Natural killer cell (primary cell): ENCODE data around the gene RNF220. TPM values are rescaled to one million over a fixed set of nuclear protein-coding genes. Genes with fewer than 3 reads are reported as not detected.

Experiments used
- ATAC-seq, 3 donors: fragments of 150-1000 bp in 2 of 3; fragments of 200-7000 bp in 1 of 3; cut with Tn5 transposase; 1 replicate in 1 of 3; 2 replicates in 2 of 3; pipeline ENCODE4 v1.10.0; 2021; ENCODE audit warnings: mild to moderate bottlenecking in 2 of 3, moderate library complexity in 2 of 3
- DNase-seq, 2 donors: peaks; one replicate each; pipeline versions ENCODE4 v3.0.0 to v3.0.0-alpha.2; 2013 to 2021; ENCODE audit warnings: mixed read lengths in 1 of 2
- H3K27ac ChIP-seq: one replicate; pipeline ENCODE4 v1.5.1; 2013; ENCODE audit warnings: mild to moderate bottlenecking, low read length
- H3K27me3 ChIP-seq: one replicate; pipeline ENCODE4 v1.6.1; 2013; ENCODE audit warnings: low read length; ENCODE audit not compliant: control insufficient read depth, insufficient read depth
- H3K36me3 ChIP-seq: one replicate; pipeline ENCODE4 v1.6.1; 2013; ENCODE audit warnings: low read length; ENCODE audit not compliant: control insufficient read depth, insufficient read depth
- H3K4me1 ChIP-seq: one replicate; pipeline ENCODE4 v1.6.1; 2013; ENCODE audit warnings: low read length; ENCODE audit not compliant: control insufficient read depth, insufficient read depth
- H3K4me3 ChIP-seq: one replicate; pipeline ENCODE4 v1.5.1; 2013; ENCODE audit warnings: low read length
- H3K9me3 ChIP-seq: one replicate; pipeline ENCODE4 v1.6.1; 2013; ENCODE audit warnings: low read length; ENCODE audit not compliant: control insufficient read depth, insufficient read depth
- H3K27ac Mint-ChIP-seq, 2 donors: one replicate each; pipeline ENCODE4 v1.8.0; 2022; ENCODE audit warnings: mild to moderate bottlenecking in 2 of 2, mixed read lengths in 2 of 2, moderate library complexity in 1 of 2
- H3K27me3 Mint-ChIP-seq, 2 donors: one replicate each; pipeline ENCODE4 v1.8.0; 2022; ENCODE audit warnings: low read depth in 2 of 2, mixed read lengths in 2 of 2
- H3K36me3 Mint-ChIP-seq: one replicate; pipeline ENCODE4 v1.8.0; 2022; ENCODE audit warnings: mixed read lengths
- H3K4me1 Mint-ChIP-seq, 2 donors: one replicate each; pipeline ENCODE4 v1.8.0; 2022; ENCODE audit warnings: mixed read lengths in 2 of 2
- H3K4me3 Mint-ChIP-seq: one replicate; pipeline ENCODE4 v1.8.0; 2022; ENCODE audit warnings: mild to moderate bottlenecking, moderate library complexity, mixed read lengths
- H3K9me3 Mint-ChIP-seq, 2 donors: one replicate each; pipeline ENCODE4 v1.8.0; 2022; ENCODE audit warnings: mixed read lengths in 2 of 2
- WGBS: methylation state at CpG from one replicate; pipeline ENCODE4 v1.1.7; 2013; ENCODE audit warnings: missing lambda C conversion rate; ENCODE audit not compliant: insufficient coverage; 5-methylcytosine and 5-hydroxymethylcytosine counted together
- intact Hi-C: fragments of 100-400 bp; cut with micrococcal nuclease; formaldehyde crosslinking; loops from one replicate; pipeline ENCODE4 v1.14.2; 2022
- total RNA-seq, 4 donors: library from RNA; stranded (reverse); fragments of 120-200 nt in 1 of 4; gene quantifications; one replicate each; pipeline versions ENCODE4 v1.2.3 to v1.2.4, GENCODE V29; 2013 to 2022
- TF ChIP-seq, protein P1 (sequence below): fragments of 200-600 bp; IDR thresholded peaks from one replicate; pipeline ENCODE4 v1.8.0; 2022; ENCODE audit warnings: antibody characterized with exemption

The RNF220 gene
- total RNA-seq, 3 donors from 2014 or later (not counting 1 experiment from before 2014, with no cell fraction given), result 88.5 to 107 (median 105) TPM

DNA sequence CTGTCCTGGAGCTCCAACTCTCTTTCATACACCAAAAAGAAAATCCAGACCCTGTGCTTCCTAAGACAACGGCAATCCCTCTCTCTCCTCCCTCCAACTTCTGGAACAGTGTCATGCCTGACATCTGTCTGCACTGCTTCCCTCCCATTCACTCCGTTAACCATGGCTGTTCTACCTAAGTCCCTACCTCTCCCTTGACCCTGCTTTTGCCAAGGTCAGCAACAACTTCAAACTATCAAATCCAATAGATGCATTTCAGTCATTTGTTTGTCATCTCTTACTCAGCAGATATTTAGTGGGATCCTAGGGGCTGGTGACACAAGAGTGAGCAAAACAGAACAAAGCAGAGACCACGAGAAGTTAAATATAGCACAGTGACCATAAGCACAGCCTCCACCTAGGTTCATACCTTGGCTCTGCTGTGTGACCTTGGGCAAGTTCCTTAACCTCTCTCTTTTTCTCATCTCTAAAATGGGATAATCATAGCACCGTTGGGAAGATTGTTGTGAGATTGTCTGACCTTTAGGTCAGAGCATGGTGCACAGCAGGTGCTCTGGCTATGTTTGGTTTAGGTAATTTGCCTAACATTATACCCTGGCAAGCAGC, 180.4 kb downstream of the RNF220 start:
- no peaks in the 10 kb centered on the region for H3K27me3 Mint-ChIP-seq
- no peaks in the 10 kb centered on the region for H3K9me3 Mint-ChIP-seq
- Histone ChIP-seq H3K27me3 (no peaks in the 10 kb centered on the region), H3K4me3 (no peak overlapping the region), H3K9me3 (no peaks in the 10 kb centered on the region), H3K4me1 (no peaks in the 10 kb centered on the region), H3K27ac (no peak overlapping the region), H3K36me3 (no peaks in the 10 kb centered on the region)
- no peak overlapping the region for H3K4me3 Mint-ChIP-seq
- H3K4me1 Mint-ChIP-seq, result no peaks in the 10 kb centered on the region
- H3K27ac Mint-ChIP-seq, result no peak overlapping the region
- TF ChIP-seq, protein P1, sequence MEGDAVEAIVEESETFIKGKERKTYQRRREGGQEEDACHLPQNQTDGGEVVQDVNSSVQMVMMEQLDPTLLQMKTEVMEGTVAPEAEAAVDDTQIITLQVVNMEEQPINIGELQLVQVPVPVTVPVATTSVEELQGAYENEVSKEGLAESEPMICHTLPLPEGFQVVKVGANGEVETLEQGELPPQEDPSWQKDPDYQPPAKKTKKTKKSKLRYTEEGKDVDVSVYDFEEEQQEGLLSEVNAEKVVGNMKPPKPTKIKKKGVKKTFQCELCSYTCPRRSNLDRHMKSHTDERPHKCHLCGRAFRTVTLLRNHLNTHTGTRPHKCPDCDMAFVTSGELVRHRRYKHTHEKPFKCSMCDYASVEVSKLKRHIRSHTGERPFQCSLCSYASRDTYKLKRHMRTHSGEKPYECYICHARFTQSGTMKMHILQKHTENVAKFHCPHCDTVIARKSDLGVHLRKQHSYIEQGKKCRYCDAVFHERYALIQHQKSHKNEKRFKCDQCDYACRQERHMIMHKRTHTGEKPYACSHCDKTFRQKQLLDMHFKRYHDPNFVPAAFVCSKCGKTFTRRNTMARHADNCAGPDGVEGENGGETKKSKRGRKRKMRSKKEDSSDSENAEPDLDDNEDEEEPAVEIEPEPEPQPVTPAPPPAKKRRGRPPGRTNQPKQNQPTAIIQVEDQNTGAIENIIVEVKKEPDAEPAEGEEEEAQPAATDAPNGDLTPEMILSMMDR, result no peak
- intact Hi-C loops, result no loop called here
- DNase-seq, result no peak
- H3K36me3 Mint-ChIP-seq, result no peaks in the 10 kb centered on the region
- no peak for ATAC-seq
- 63% methylated on average over 3 of the region's 4 CpGs for WGBS

DNA sequence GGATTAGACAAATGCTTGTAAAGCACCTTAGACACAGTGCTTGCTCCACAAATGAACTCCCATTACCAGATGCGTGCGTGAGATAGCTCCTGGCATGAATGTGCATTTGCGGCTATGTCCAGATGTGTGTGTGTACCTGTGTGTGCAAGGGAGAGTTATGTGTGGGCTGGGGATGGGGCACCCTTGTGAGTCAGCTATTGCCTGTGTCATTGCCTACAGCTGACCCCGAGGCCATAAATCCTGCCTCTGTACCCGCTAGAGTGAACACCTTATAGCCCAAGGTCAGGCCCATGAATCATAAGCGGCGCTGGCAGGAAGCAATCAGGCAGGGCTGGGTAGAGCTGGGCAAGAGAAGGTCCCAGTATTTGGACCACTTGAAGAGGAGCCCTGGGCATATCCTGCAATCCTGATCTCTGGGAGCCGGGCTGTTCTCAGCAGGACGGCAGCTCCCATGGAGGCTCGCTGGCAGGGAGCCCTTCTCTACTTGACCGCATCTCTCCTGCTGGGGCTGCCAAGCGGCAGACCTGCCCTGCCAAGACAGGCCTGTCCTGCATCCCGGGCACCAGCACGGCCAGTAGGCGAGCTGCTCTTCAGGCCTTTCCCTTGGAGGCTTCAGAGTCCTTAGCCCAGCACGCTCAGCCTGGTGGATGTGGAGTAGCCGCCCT, 182.9 kb downstream of the RNF220 start:
- Histone ChIP-seq H3K36me3 (no peaks in the 10 kb centered on the region), H3K4me3 (no peak overlapping the region), H3K4me1 (no peaks in the 10 kb centered on the region), H3K9me3 (no peaks in the 10 kb centered on the region), H3K27ac (no peak overlapping the region), H3K27me3 (no peaks in the 10 kb centered on the region)
- DNase-seq (no peak), ATAC-seq (no peak)
- H3K36me3 Mint-ChIP-seq, result no peaks in the 10 kb centered on the region
- WGBS, result 87% methylated on average over 17 of the region's 17 CpGs
- H3K27ac Mint-ChIP-seq, result no peak overlapping the region
- TF ChIP-seq, protein P1, result no peak
- no peak overlapping the region for H3K4me3 Mint-ChIP-seq
- H3K9me3 Mint-ChIP-seq, result no peaks in the 10 kb centered on the region
- H3K4me1 Mint-ChIP-seq, result peaks cover 0 to 8% of the 10 kb centered on the region in 2 donors
- intact Hi-C loops, result no loop called here
- no peaks in the 10 kb centered on the region for H3K27me3 Mint-ChIP-seq

DNA sequence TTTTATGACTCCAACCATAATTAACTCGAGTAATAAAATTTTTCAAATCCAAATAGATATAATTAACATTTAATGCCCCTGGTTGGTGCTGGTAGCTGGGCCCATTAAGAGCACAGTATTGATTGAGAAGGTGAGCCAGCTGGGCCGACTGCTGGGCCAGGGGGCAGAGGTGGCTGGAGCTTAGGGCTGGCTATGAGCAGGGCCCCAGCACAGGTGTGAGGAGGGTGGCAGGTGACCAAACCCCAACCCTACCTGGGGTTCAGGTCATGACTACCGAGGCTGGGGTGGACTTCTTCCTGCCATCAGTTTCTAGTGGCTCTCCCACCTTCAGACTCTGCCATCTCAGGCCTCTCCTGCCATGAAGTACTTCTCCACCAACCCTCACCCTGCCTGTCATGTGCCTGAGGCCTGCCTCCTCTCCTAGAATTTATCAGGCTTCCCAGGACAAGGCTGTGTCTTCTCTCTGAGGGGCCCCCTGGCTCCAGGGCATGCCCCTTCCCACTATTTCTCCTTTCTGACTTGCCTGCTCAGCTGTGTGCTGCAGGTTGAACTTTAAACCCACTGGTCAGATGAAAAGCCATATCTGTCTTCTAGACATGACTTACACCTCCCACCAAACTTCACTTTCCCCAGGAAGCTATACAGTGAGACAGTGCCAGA, 183.6 kb downstream of the RNF220 start:
- H3K9me3 Mint-ChIP-seq, result no peaks in the 10 kb centered on the region
- ATAC-seq, result no peak
- intact Hi-C loops, result no loop called here

More for the DNA sequence above, 183.6 kb downstream of the RNF220 start:
- Histone ChIP-seq H3K27ac (no peak overlapping the region), H3K4me1 (no peaks in the 10 kb centered on the region), H3K9me3 (no peaks in the 10 kb centered on the region), H3K4me3 (no peak overlapping the region), H3K27me3 (no peaks in the 10 kb centered on the region), H3K36me3 (no peaks in the 10 kb centered on the region)
- no peaks in the 10 kb centered on the region for H3K36me3 Mint-ChIP-seq
- no peak for DNase-seq
- no peak overlapping the region for H3K4me3 Mint-ChIP-seq
- 76% methylated on average over 3 of the region's 3 CpGs for WGBS
- TF ChIP-seq, protein P1, result no peak
- H3K27me3 Mint-ChIP-seq, result no peaks in the 10 kb centered on the region
- peaks cover 0 to 8% of the 10 kb centered on the region in 2 donors for H3K4me1 Mint-ChIP-seq
- H3K27ac Mint-ChIP-seq, result no peak overlapping the region
